Smooth muscle cell (in vitro differentiated cells): ENCODE results near the gene CACNA1D. TPM values are rescaled to one million over a fixed set of nuclear protein-coding genes. Genes with fewer than 3 reads are reported as not detected.

ENCODE experiments used
- DNase-seq: peaks from one replicate; lab custom pipeline; 2025; ENCODE audit not compliant: unreplicated experiment; lab: John Stamatoyannopoulos, UW
- H2AFZ ChIP-seq: fragments of 200-600 bp; sonication (generic); 2 replicates; pipeline ENCODE4 v1.6.0; 2016; ENCODE audit warnings: antibody characterized with exemption, low read depth, mild to moderate bottlenecking
- H3F3A ChIP-seq: fragments of 200-600 bp; sonication (generic); 2 replicates; pipeline ENCODE4 v1.6.0; 2017; ENCODE audit warnings: antibody characterized with exemption, low read depth
- H3K27ac ChIP-seq: fragments of 200-600 bp; sonication (generic); 2 replicates; pipeline ENCODE4 v1.5.1; 2016; ENCODE audit warnings: low read depth, mild to moderate bottlenecking
- H3K27me3 ChIP-seq: fragments of 200-600 bp; sonication (generic); 2 replicates; pipeline ENCODE4 v1.6.1; 2016; ENCODE audit warnings: low read depth, mild to moderate bottlenecking
- H3K36me3 ChIP-seq: fragments of 200-600 bp; sonication (generic); 2 replicates; pipeline ENCODE4 v1.5.1; 2016; ENCODE audit warnings: low read depth
- H3K4me1 ChIP-seq: fragments of 200-600 bp; sonication (generic); 2 replicates; pipeline ENCODE4 v1.5.1; 2016; ENCODE audit warnings: low read depth
- H3K4me2 ChIP-seq: fragments of 200-600 bp; sonication (generic); 2 replicates; pipeline ENCODE4 v1.6.0; 2016; ENCODE audit warnings: mild to moderate bottlenecking
- H3K4me3 ChIP-seq: fragments of 200-600 bp; sonication (generic); 2 replicates; pipeline ENCODE4 v1.5.1; 2016; ENCODE audit warnings: mild to moderate bottlenecking
- H3K79me2 ChIP-seq: fragments of 200-600 bp; sonication (generic); 2 replicates; pipeline ENCODE4 v1.6.0; 2016; ENCODE audit warnings: low read depth, mild to moderate bottlenecking
- H3K9ac ChIP-seq: fragments of 200-600 bp; sonication (generic); 2 replicates; pipeline ENCODE4 v1.6.0; 2016; ENCODE audit warnings: low read depth
- H3K9me3 ChIP-seq: fragments of 200-600 bp; sonication (generic); replicated peaks from 2 replicates; pipeline ENCODE4 v1.5.1; 2016; ENCODE audit warnings: low read depth
- H4K20me1 ChIP-seq: fragments of 200-600 bp; sonication (generic); 2 replicates; pipeline ENCODE4 v1.6.0; 2016; ENCODE audit warnings: low read depth
- WGBS: methylation state at CpG from one replicate; pipeline ENCODE4 v1.1.7; 2016; ENCODE audit warnings: low lambda C conversion rate; 5-methylcytosine and 5-hydroxymethylcytosine counted together
- polyA plus RNA-seq: library from polyadenylated mRNA; unstranded; fragments of >200 nt; fragmentation: Nextera tagmentation; extraction: Ambion mirVana; gene quantifications from 2 replicates; pipeline ENCODE4 v1.2.1, GENCODE V29; 2016
- total RNA-seq: library from RNA; depleted of rRNA; stranded (reverse); fragments of >200 nt; gene quantifications from 2 replicates; pipeline ENCODE4 v1.2.3, GENCODE V29; 2014
- TF ChIP-seq, protein P1 (sequence below): fragments of 200-600 bp; sonication (generic); IDR thresholded peaks from 2 replicates; pipeline ENCODE4 v1.5.1; 2017; ENCODE audit warnings: borderline replicate concordance, mild to moderate bottlenecking, antibody characterized with exemption; ENCODE audit not compliant: insufficient read depth, poor library complexity, severe bottlenecking

CACNA1D gene
- total and polyA plus RNA-seq, 2 experiments from 2014 or later, result 0.63 to 1.4 TPM

DNA sequence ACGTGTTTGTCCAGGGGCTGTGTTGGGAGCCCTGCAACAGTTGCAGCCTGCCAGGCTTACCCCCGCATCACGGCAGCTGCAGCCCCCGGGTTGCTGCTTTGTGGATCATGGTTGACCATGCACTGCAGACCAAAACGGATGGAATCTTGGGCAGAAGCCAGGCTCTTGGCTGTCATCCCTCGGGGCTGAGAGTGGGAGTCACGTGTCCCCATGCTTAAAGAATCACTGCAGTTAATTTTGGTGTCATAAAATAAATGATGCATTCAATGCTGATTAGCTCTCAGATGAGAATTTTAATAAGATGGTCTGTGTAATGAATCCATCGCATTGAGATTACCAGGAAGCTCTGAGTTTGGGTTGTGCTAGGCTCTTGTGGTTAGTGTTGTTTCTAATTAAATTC, 236.2 kb downstream of the CACNA1D start:
- H3K27ac ChIP-seq, result no peak overlapping the region
- DNase-seq, result no peak
- H3K4me2 ChIP-seq, result no peak overlapping the region
- TF ChIP-seq, protein P1, sequence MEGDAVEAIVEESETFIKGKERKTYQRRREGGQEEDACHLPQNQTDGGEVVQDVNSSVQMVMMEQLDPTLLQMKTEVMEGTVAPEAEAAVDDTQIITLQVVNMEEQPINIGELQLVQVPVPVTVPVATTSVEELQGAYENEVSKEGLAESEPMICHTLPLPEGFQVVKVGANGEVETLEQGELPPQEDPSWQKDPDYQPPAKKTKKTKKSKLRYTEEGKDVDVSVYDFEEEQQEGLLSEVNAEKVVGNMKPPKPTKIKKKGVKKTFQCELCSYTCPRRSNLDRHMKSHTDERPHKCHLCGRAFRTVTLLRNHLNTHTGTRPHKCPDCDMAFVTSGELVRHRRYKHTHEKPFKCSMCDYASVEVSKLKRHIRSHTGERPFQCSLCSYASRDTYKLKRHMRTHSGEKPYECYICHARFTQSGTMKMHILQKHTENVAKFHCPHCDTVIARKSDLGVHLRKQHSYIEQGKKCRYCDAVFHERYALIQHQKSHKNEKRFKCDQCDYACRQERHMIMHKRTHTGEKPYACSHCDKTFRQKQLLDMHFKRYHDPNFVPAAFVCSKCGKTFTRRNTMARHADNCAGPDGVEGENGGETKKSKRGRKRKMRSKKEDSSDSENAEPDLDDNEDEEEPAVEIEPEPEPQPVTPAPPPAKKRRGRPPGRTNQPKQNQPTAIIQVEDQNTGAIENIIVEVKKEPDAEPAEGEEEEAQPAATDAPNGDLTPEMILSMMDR, result no peak
- no peaks in the 10 kb centered on the region for H3K9me3 ChIP-seq
- H3K27me3 ChIP-seq, result peaks cover 58% of the 10 kb centered on the region
- H3K4me3 ChIP-seq, result no peak overlapping the region
- no peaks in the 10 kb centered on the region for H3F3A ChIP-seq
- H3K36me3 ChIP-seq, result no peaks in the 10 kb centered on the region
- no peak overlapping the region for H2AFZ ChIP-seq
- WGBS, result 82% methylated on average over 8 of the region's 8 CpGs
- no peaks in the 10 kb centered on the region for H3K4me1 ChIP-seq
- no peaks in the 10 kb centered on the region for H4K20me1 ChIP-seq
- H3K9ac ChIP-seq, result no peak overlapping the region
- H3K79me2 ChIP-seq, result no peaks in the 10 kb centered on the region

DNA sequence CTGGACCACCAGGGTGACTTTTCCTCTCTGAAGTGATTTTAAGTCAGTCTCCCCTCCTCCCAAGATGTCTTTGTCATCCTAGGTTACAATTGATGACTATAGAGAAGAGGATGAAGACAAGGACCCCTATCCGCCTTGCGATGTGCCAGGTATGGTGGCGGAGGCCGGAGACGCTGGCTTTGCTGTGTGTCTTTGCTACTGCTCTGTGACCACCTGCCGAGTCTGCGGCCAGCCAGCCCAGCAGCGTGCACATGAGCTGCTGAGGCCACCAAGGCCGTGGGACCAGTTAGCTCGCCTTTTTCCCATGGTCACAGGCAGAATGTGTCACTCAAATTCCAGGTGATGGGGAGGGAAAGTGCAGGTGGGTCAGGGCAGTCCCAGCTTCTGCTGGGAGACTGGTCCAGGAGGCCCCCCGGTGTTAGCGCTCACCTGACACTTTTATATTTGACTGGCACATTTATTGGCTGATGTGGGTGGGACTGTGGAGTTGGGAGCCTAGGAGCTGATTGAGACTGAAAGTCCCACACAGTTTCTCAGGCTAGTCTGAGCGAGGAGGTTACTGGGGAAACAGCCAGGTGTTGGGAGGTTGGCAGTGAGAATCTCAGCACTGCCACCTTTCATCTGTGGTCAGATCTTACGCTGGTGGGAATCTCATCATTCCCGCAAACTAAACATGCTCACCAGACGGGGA, 237.7 kb downstream of the CACNA1D start:
- H3K27me3 ChIP-seq, result peaks cover 45% of the 10 kb centered on the region
- no peak overlapping the region for H3K4me2 ChIP-seq
- no peaks in the 10 kb centered on the region for H3K4me1 ChIP-seq
- H3K27ac ChIP-seq, result no peak overlapping the region
- H3K79me2 ChIP-seq, result no peaks in the 10 kb centered on the region
- TF ChIP-seq, protein P1, result no peak
- no peaks in the 10 kb centered on the region for H4K20me1 ChIP-seq
- DNase-seq, result no peak
- 94% methylated on average over 16 of the region's 16 CpGs for WGBS
- H3F3A ChIP-seq, result no peaks in the 10 kb centered on the region
- H3K9me3 ChIP-seq, result no peaks in the 10 kb centered on the region
- H2AFZ ChIP-seq, result no peak overlapping the region
- no peak overlapping the region for H3K4me3 ChIP-seq
- no peak overlapping the region for H3K9ac ChIP-seq
- no peaks in the 10 kb centered on the region for H3K36me3 ChIP-seq

DNA sequence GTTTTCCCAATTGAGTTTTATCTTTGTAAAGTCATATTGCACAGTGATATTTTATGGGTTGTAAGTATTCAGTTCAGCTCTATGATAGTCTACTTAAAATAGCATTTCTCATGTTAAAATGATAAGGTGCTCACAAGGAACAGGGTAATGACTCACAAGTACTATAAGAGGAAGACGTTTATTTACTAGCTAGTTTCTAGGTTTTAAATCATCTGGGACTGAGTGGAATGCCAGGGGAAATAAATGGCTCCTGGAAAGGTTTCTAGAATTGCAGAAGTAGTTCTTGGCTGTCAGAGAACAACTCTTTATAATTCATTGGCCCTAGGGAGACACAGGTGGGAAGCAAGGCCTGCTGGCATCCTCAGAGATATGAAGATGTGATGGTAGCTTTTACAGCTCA, 239.0 kb downstream of the CACNA1D start:
- TF ChIP-seq, protein P1, result no peak
- WGBS, result 37% methylated on average over 1 of the region's 1 CpG
- Histone ChIP-seq H3K4me1 (no peaks in the 10 kb centered on the region), H3K36me3 (no peaks in the 10 kb centered on the region), H3K4me2 (no peak overlapping the region), H3K27ac (no peak overlapping the region), H3K9ac (no peak overlapping the region), H2AFZ (no peak overlapping the region), H4K20me1 (no peaks in the 10 kb centered on the region), H3K4me3 (no peak overlapping the region), H3K27me3 (peaks cover 38% of the 10 kb centered on the region), H3K79me2 (no peaks in the 10 kb centered on the region), H3F3A (no peaks in the 10 kb centered on the region), H3K9me3 (no peaks in the 10 kb centered on the region)
- no peak for DNase-seq

DNA sequence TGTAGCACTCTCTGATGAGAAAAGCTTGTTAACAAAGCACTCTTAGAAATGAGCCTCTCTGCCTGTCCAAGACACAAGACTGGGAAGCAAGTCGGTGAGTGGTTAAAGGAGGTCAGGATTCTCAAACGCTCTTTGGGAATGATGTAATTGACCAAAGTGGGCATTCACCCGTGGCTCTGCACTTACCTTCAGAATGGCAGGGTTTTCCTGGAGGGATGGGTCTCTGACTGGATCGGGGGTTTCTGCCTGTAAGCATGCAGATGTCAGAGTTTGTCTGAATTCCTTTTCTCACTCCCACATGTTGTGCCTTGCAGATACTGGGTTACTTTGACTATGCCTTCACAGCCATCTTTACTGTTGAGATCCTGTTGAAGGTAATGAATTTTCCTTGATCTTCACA, 245.6 kb downstream of the CACNA1D start:
- WGBS, result 79% methylated on average over 4 of the region's 4 CpGs
- Histone ChIP-seq H3K4me1 (no peaks in the 10 kb centered on the region), H3K27me3 (peaks cover 33% of the 10 kb centered on the region), H3K36me3 (no peaks in the 10 kb centered on the region), H4K20me1 (no peaks in the 10 kb centered on the region), H3K9me3 (no peaks in the 10 kb centered on the region), H3K4me3 (no peak overlapping the region), H3K79me2 (no peaks in the 10 kb centered on the region), H2AFZ (no peak overlapping the region), H3K27ac (no peak overlapping the region), H3K9ac (no peak overlapping the region), H3K4me2 (no peak overlapping the region), H3F3A (no peaks in the 10 kb centered on the region)
- no peak for DNase-seq
- TF ChIP-seq, protein P1, result no peak
